Neuronal stem cell (in vitro differentiated cells): ENCODE measurements around the gene DNAH2.

Experiments used
- DNase-seq: peaks from one replicate; pipeline ENCODE4 v3.0.0-alpha.2; 2013; ENCODE audit warnings: low spot score
- H2AFZ ChIP-seq: one replicate; pipeline ENCODE4 v1.6.1; 2013; ENCODE audit warnings: mild to moderate bottlenecking, low read length, inconsistent platforms
- H2AK5ac ChIP-seq: 2 replicates; pipeline ENCODE4 v1.6.1; 2013; ENCODE audit warnings: low read depth, mild to moderate bottlenecking, inconsistent platforms, low read length, moderate library complexity, mixed read lengths
- H2BK120ac ChIP-seq: 2 replicates; pipeline ENCODE4 v1.6.1; 2013; ENCODE audit warnings: low read depth, mild to moderate bottlenecking, inconsistent platforms, low read length, moderate library complexity, mixed read lengths
- H2BK12ac ChIP-seq: one replicate; pipeline ENCODE4 v1.6.1; 2013; ENCODE audit warnings: low read length, inconsistent platforms
- H2BK15ac ChIP-seq: 2 replicates; pipeline ENCODE4 v1.6.1; 2013; ENCODE audit warnings: mild to moderate bottlenecking, low read length, inconsistent platforms, mixed read lengths
- H2BK5ac ChIP-seq: one replicate; pipeline ENCODE4 v1.6.1; 2013; ENCODE audit warnings: inconsistent platforms, mild to moderate bottlenecking, low read length, moderate library complexity
- H3K14ac ChIP-seq: one replicate; pipeline ENCODE4 v1.6.1; 2013; ENCODE audit warnings: low read length, inconsistent platforms
- H3K18ac ChIP-seq: 2 replicates; pipeline ENCODE4 v1.6.1; 2013; ENCODE audit warnings: low read length, inconsistent platforms
- H3K23ac ChIP-seq: 2 replicates; pipeline ENCODE4 v1.6.1; 2013; ENCODE audit warnings: low read depth, mild to moderate bottlenecking, mixed read lengths, low read length, inconsistent platforms; ENCODE audit not compliant: poor library complexity
- H3K27ac ChIP-seq: replicated peaks from 3 replicates; pipeline ENCODE4 v1.5.1; 2013; ENCODE audit warnings: low read length, inconsistent platforms
- H3K27me3 ChIP-seq, 3 experiments: 2 replicates each; pipeline ENCODE4 v1.6.1; 2013; ENCODE audit warnings: low read length in 3 of 3, mild to moderate bottlenecking in 2 of 3, inconsistent platforms in 1 of 3, low read depth in 1 of 3, mixed read lengths in 1 of 3, moderate library complexity in 1 of 3; ENCODE audit not compliant: control insufficient read depth in 3 of 3, insufficient read depth in 3 of 3
- H3K36me3 ChIP-seq, 2 donors: replicated peaks in 1 of 2; 2 replicates each; pipeline ENCODE4 v1.6.1; 2013; ENCODE audit warnings: low read length in 2 of 2; ENCODE audit not compliant: control insufficient read depth in 2 of 2, insufficient read depth in 2 of 2
- H3K4ac ChIP-seq: 2 replicates; pipeline ENCODE4 v1.6.1; 2013; ENCODE audit warnings: inconsistent platforms, mild to moderate bottlenecking, low read length, moderate library complexity
- H3K4me1 ChIP-seq, 2 donors: 1 replicate in 1 of 2; 2 replicates in 1 of 2; pipeline ENCODE4 v1.6.1; 2013; ENCODE audit warnings: low read length in 2 of 2, low read depth in 1 of 2; ENCODE audit not compliant: control insufficient read depth in 2 of 2, insufficient read depth in 1 of 2
- H3K4me2 ChIP-seq: one replicate; pipeline ENCODE4 v1.6.1; 2013; ENCODE audit warnings: mild to moderate bottlenecking, low read length, inconsistent platforms; ENCODE audit not compliant: insufficient read depth, poor library complexity, severe bottlenecking
- H3K4me3 ChIP-seq, 2 donors: 2 replicates each; pipeline ENCODE4 v1.5.1; 2013; ENCODE audit warnings: low read length in 2 of 2, mild to moderate bottlenecking in 2 of 2, inconsistent platforms in 1 of 2, moderate library complexity in 1 of 2
- H3K79me1 ChIP-seq: one replicate; pipeline ENCODE4 v1.6.1; 2013; ENCODE audit warnings: low read depth, mild to moderate bottlenecking, inconsistent platforms, low read length, moderate library complexity
- H3K9ac ChIP-seq: one replicate; pipeline ENCODE4 v1.6.1; 2013; ENCODE audit warnings: mild to moderate bottlenecking, low read depth, low read length, inconsistent platforms; ENCODE audit not compliant: poor library complexity
- H3K9me3 ChIP-seq, 2 donors: replicated peaks in 1 of 2; 2 replicates each; pipeline versions ENCODE3 to v1.6.1; 2013; ENCODE audit warnings: low read length in 2 of 2, mild to moderate bottlenecking in 2 of 2, inconsistent platforms in 1 of 2, low read depth in 1 of 2, mixed read lengths in 1 of 2, moderate library complexity in 1 of 2; ENCODE audit not compliant: control insufficient read depth in 2 of 2, insufficient read depth in 1 of 2
- H4K8ac ChIP-seq: one replicate; pipeline ENCODE4 v1.6.1; 2013; ENCODE audit warnings: low read depth, mild to moderate bottlenecking, inconsistent platforms, low read length, moderate library complexity
- H4K91ac ChIP-seq: one replicate; pipeline ENCODE4 v1.6.1; 2013; ENCODE audit warnings: low read length, low read depth, mild to moderate bottlenecking, inconsistent platforms; ENCODE audit not compliant: poor library complexity
- WGBS, 2 donors: extraction: QIAGEN DNeasy Blood & Tissue Kit; methylation state at CpG; one replicate each; pipeline ENCODE4 v1.1.7; 2013; ENCODE audit warnings: missing lambda C conversion rate in 2 of 2, mixed read lengths in 1 of 2; ENCODE audit not compliant: insufficient read length in 2 of 2, insufficient replicate concordance in 1 of 2; ENCODE audit errors: extremely low coverage in 2 of 2; 5-methylcytosine and 5-hydroxymethylcytosine counted together

DNAH2 gene

GRCh38 chr17:7882629-7883028 lies 165.1 kb downstream of the DNAH2 start:
- Histone ChIP-seq H3K27me3 (peaks cover 0 to 3% (median 0%) of the 10 kb centered on the region in 3 experiments), H3K9ac (no peak overlapping the region), H2BK5ac (no peak overlapping the region), H4K8ac (no peak overlapping the region), H3K79me1 (no peaks in the 10 kb centered on the region), H2BK15ac (no peak overlapping the region), H3K4ac (no peak overlapping the region), H2AK5ac (no peak overlapping the region), H2BK12ac (no peak overlapping the region), H3K18ac (no peak overlapping the region), H3K36me3 (peaks cover 6 to 57% of the 10 kb centered on the region in 2 donors), H3K23ac (no peak overlapping the region), H3K4me2 (no peak overlapping the region), H3K14ac (no peak overlapping the region), H3K9me3 (no peaks in the 10 kb centered on the region), H4K91ac (no peak overlapping the region), H3K27ac (no peak overlapping the region), H2BK120ac (no peak overlapping the region), H3K4me3 (no peak overlapping the region), H3K4me1 (peaks cover 11 to 12% of the 10 kb centered on the region in 2 donors), H2AFZ (no peak overlapping the region)
- WGBS, 2 donors: no CpG with 5 or more reads among the region's 3 CpGs
- DNase-seq: no peak
